Endothelial cell of umbilical vein (primary cell): Measurements from ENCODE around the gene NRDC. TPM values are rescaled to one million over a fixed set of nuclear protein-coding genes. Genes with fewer than 3 reads are reported as not detected.

ENCODE experiments used
- BruUV-seq: library from RNA; stranded (reverse); fragments of 400-500 nt; replicated peaks from 2 replicates; lab custom pipeline; 2021; lab: Mats Ljungman, UMichigan
- CTCF ChIA-PET: fragments of 300-600, 350-600 bp; sonication (Branson Sonifier 250); formaldehyde crosslinking; loops from one replicate; lab custom pipeline; 2021; ENCODE audit warnings: antibody characterized with exemption, inconsistent platforms; lab: Charles Lee
- POLR2A ChIA-PET: fragments of 300-600, 350-600 bp; sonication (Branson Sonifier 250); formaldehyde crosslinking; loops from one replicate; lab custom pipeline; 2021; ENCODE audit warnings: antibody characterized with exemption, inconsistent platforms; lab: Charles Lee
- DNase-seq: peaks from one replicate; pipeline ENCODE4 v3.0.0-alpha.2; 2011; ENCODE audit warnings: low read depth, low spot score
- FAIRE-seq: peaks from 2 replicates; lab custom pipeline; 2011; peaks lifted over from hg19 to GRCh38; lab: Jason Lieb, UNC
- H2AFZ ChIP-seq: 2 replicates; pipeline ENCODE4 v1.6.0; 2012; ENCODE audit warnings: low read depth, low read length, control low read depth, inconsistent platforms
- H3K27ac ChIP-seq: 2 replicates; pipeline ENCODE4 v1.5.1; 2011; ENCODE audit warnings: low read depth, mild to moderate bottlenecking, control low read depth, low read length, moderate library complexity; ENCODE audit not compliant: insufficient read depth
- H3K27me3 ChIP-seq, 2 experiments: 2 replicates each; pipeline versions ENCODE4 v1.6.0 to v1.6.1; 2011; ENCODE audit warnings: low read length in 2 of 2, mixed read lengths in 1 of 2; ENCODE audit not compliant: control insufficient read depth in 2 of 2, insufficient read depth in 2 of 2
- H3K36me3 ChIP-seq, 2 experiments: 2 replicates in 1 of 2; 3 replicates in 1 of 2; pipeline ENCODE4 v1.5.1; 2011; ENCODE audit warnings: low read length in 2 of 2, mild to moderate bottlenecking in 1 of 2, moderate library complexity in 1 of 2; ENCODE audit not compliant: control insufficient read depth in 2 of 2, insufficient read depth in 2 of 2; ENCODE audit errors: extremely low read depth in 1 of 2
- H3K4me1 ChIP-seq: 3 replicates; pipeline ENCODE4 v1.5.1; 2011; ENCODE audit warnings: mild to moderate bottlenecking, low read length; ENCODE audit not compliant: control insufficient read depth, insufficient read depth; ENCODE audit errors: extremely low read depth
- H3K4me2 ChIP-seq: 2 replicates; pipeline ENCODE4 v1.6.1; 2011; ENCODE audit warnings: low read length, control low read depth, mixed read lengths; ENCODE audit not compliant: insufficient read depth
- H3K4me3 ChIP-seq, 3 experiments: fragments of 200-600 bp in 1 of 3; sonication (generic), shearing (Covaris generic) in 1 of 3; replicated peaks in 1 of 3; 2 replicates each; pipeline ENCODE4 v1.5.1; 2011 to 2016; ENCODE audit warnings: control low read depth in 3 of 3, low read length in 3 of 3, mild to moderate bottlenecking in 2 of 3, inconsistent platforms in 1 of 3, low read depth in 1 of 3, moderate library complexity in 1 of 3; ENCODE audit not compliant: insufficient read depth in 1 of 3
- H3K79me2 ChIP-seq: 2 replicates; pipeline ENCODE4 v1.6.0; 2012; ENCODE audit warnings: low read length, inconsistent platforms; ENCODE audit not compliant: control insufficient read depth, insufficient read depth
- H3K9ac ChIP-seq: replicated peaks from 2 replicates; pipeline ENCODE3; 2011; ENCODE audit warnings: low read length, control low read depth; ENCODE audit not compliant: insufficient read depth; ENCODE audit errors: extremely low read depth
- H3K9me1 ChIP-seq: replicated peaks from 3 replicates; pipeline ENCODE4 v1.6.0; 2011; ENCODE audit warnings: mild to moderate bottlenecking, low read length; ENCODE audit not compliant: control insufficient read depth, insufficient read depth; ENCODE audit errors: extremely low read depth
- H3K9me3 ChIP-seq: replicated peaks from 2 replicates; pipeline ENCODE4 v1.5.1; 2012; ENCODE audit warnings: low read length, inconsistent platforms; ENCODE audit not compliant: control insufficient read depth, insufficient read depth
- H4K20me1 ChIP-seq: replicated peaks from 2 replicates; pipeline ENCODE3; 2011; ENCODE audit warnings: mild to moderate bottlenecking, low read length; ENCODE audit not compliant: control insufficient read depth, insufficient read depth; ENCODE audit errors: extremely low read depth
- CTCF ChIP-seq, 2 donors: IDR thresholded peaks; 1 replicate in 1 of 2; 2 replicates in 1 of 2; pipeline ENCODE4 v1.5.1; 2011; ENCODE audit warnings: low read length in 2 of 2, mild to moderate bottlenecking in 2 of 2, moderate library complexity in 2 of 2, control low read depth in 1 of 2, inconsistent platforms in 1 of 2, low read depth in 1 of 2; ENCODE audit not compliant: insufficient read depth in 1 of 2; ENCODE audit errors: extremely low read depth in 1 of 2
- EZH2 ChIP-seq: IDR thresholded peaks from 2 replicates; pipeline ENCODE4 v1.6.1; 2012; ENCODE audit warnings: borderline replicate concordance, low read depth, mild to moderate bottlenecking, moderate library complexity, low read length, inconsistent platforms; ENCODE audit not compliant: severe bottlenecking
- FOS ChIP-seq: IDR thresholded peaks from 2 replicates; pipeline ENCODE4 v1.6.1; 2011; ENCODE audit warnings: mild to moderate bottlenecking, low read length, moderate library complexity, borderline replicate concordance; ENCODE audit not compliant: insufficient read depth
- GATA2 ChIP-seq: IDR thresholded peaks from 2 replicates; pipeline ENCODE4 v1.7.0; 2011; ENCODE audit warnings: low read depth, mild to moderate bottlenecking, moderate library complexity, mixed read lengths, low read length; ENCODE audit not compliant: insufficient read length, insufficient read depth
- JUN ChIP-seq: IDR thresholded peaks from 2 replicates; pipeline ENCODE4 v1.6.1; 2011; ENCODE audit warnings: borderline replicate concordance, low read depth; ENCODE audit not compliant: insufficient read length, insufficient read depth
- MYC ChIP-seq: IDR thresholded peaks from one replicate; pipeline ENCODE4 v1.6.1; 2011; ENCODE audit warnings: mild to moderate bottlenecking, low read depth, low read length
- POLR2A ChIP-seq: IDR thresholded peaks from 2 replicates; pipeline ENCODE4 v1.6.1; 2012; ENCODE audit warnings: low read depth, mild to moderate bottlenecking, control low read depth, low read length
- POLR2AphosphoS5 ChIP-seq: IDR thresholded peaks from 2 replicates; pipeline ENCODE4 v1.6.1; 2012; ENCODE audit warnings: low read depth, mild to moderate bottlenecking, control low read depth, low read length, moderate library complexity; ENCODE audit not compliant: insufficient read depth
- dilution Hi-C: fragments of 300-500 bp; cut with MboI; formaldehyde crosslinking; loops from one replicate; pipeline ENCODE4 v1.15.0; 2019; ENCODE audit warnings: low sequenced_read_pairs; ENCODE audit not compliant: extremely low pct_ligation_motif_present
- intact Hi-C: fragments of 100-400 bp; cut with micrococcal nuclease; formaldehyde crosslinking; loops from one replicate; pipeline ENCODE4 v1.10.0; 2022
- polyA plus RNA-seq, 4 experiments: library from polyadenylated mRNA; depleted of rRNA in 3 of 4; stranded (reverse) in 3 of 4; unstranded in 1 of 4; fragments of >200 nt; gene quantifications; 2 replicates each; pipeline versions ENCODE4 v1.2.1 to v1.2.3, GENCODE V29; 2011 to 2012; ENCODE audit warnings: missing spikeins in 1 of 4
- total RNA-seq: library from RNA; stranded (reverse); gene quantifications from 2 replicates; pipeline ENCODE4 v1.2.3, GENCODE V29; 2021

Gene NRDC
- total and polyA plus RNA-seq, 2 donors (not counting 3 experiments of a cell fraction or from before 2014, with no cell fraction given): 41.8 to 146 TPM

DNA sequence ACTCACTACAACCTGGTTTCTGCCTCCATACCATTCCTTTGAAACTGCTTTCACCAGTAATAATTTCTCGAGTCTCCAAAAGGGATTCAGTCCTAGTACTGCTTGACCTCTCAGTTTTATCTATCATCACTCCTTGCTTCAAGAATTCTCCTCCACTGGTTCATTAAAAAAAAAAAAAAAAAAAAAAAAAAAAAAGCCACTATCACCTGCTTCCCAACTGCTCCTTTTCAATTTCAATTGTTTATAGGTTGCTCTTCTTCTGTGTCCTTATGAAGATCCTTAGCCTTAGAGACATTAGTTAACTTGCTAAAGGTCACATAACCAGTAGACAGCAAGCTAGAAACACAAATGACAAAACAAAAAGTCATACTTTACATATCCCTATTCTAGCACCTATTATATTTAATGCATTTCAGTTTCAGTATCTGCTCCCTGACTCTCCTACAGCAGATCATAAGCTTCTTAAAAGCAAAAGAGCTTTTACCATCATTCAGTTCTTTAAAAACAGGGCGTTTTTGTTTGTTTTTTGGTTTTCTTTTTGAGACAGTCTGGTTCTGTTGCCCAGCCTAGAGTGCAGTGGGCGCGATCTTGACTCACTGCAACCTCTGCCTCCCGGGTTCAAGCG is 7.1 kb downstream of the NRDC start:
- Histone ChIP-seq H3K27ac (no peak overlapping the region), H3K4me2 (no peak overlapping the region), H3K79me2 (peaks cover 89% of the 10 kb centered on the region), H3K4me3 (no peak overlapping the region), H3K9me1 (no peaks in the 10 kb centered on the region), H2AFZ (no peak overlapping the region), H3K4me1 (peaks cover 9% of the 10 kb centered on the region), H4K20me1 (peaks cover 3% of the 10 kb centered on the region), H3K27me3 (no peaks in the 10 kb centered on the region), H3K9ac (no peak overlapping the region), H3K9me3 (no peaks in the 10 kb centered on the region), H3K36me3 (no peaks in the 10 kb centered on the region)
- dilution Hi-C loops (no loop called here), intact Hi-C loops (no loop called here)
- FAIRE-seq (no peak), DNase-seq (no peak)
- TF ChIP-seq GATA2 (no peak), FOS (no peak), CTCF (IDR thresholded peaks at IDR 0.05; ENCODE audit: extremely low read depth in 1 of 2, insufficient read depth in 1 of 2, low read depth in 1 of 2, low read length in 2 of 2) (no peak), POLR2A (no peak), EZH2 (no peak), MYC (no peak), POLR2AphosphoS5 (no peak), JUN (no peak)
- BruUV-seq: no TSS peak
- ChIA-PET POLR2A (no interaction called here), CTCF (interaction anchor here (0.9 to 1.2 kb wide), 2 partner anchors 19 to 31 kb away, joined by 3 read pairs; no protein-coding TSS in a partner anchor)
